IPS DF 6.9 (cell line): Measurements from ENCODE around the gene DAW1.

Experiments
- DNase-seq: peaks from one replicate; pipeline ENCODE4 v3.0.0-alpha.2; 2013; ENCODE audit warnings: low read depth, low spot score
- H3K27ac ChIP-seq: one replicate; pipeline ENCODE4 v1.5.1; 2013; ENCODE audit warnings: low read length, control low read depth
- H3K27me3 ChIP-seq: 2 replicates; pipeline ENCODE4 v1.6.1; 2013; ENCODE audit warnings: mild to moderate bottlenecking, low read length; ENCODE audit not compliant: control insufficient read depth, insufficient read depth
- H3K36me3 ChIP-seq: 2 replicates; pipeline ENCODE4 v1.6.1; 2013; ENCODE audit warnings: low read length; ENCODE audit not compliant: control insufficient read depth, insufficient read depth
- H3K4me1 ChIP-seq: 2 replicates; pipeline ENCODE4 v1.6.1; 2013; ENCODE audit warnings: low read length; ENCODE audit not compliant: control insufficient read depth, insufficient read depth
- H3K4me3 ChIP-seq: 2 replicates; pipeline ENCODE4 v1.5.1; 2013; ENCODE audit warnings: mild to moderate bottlenecking, low read length
- H3K9me3 ChIP-seq: 2 replicates; pipeline ENCODE4 v1.6.1; 2013; ENCODE audit warnings: low read length, inconsistent platforms; ENCODE audit not compliant: control insufficient read depth, insufficient read depth
- WGBS: extraction: QIAGEN DNeasy Blood & Tissue Kit; methylation state at CpG from one replicate; pipeline ENCODE4 v1.1.7; 2013; ENCODE audit warnings: mixed read lengths, missing lambda C conversion rate; ENCODE audit not compliant: insufficient read length, insufficient coverage; 5-methylcytosine and 5-hydroxymethylcytosine counted together

The DAW1 gene

GRCh38 chr2:227942965-227943364 is 71.5 kb downstream of the DAW1 start:
- Histone ChIP-seq H3K9me3 (0 out of 2 replicates have a peak, but pooled peaks cover 1% of the 10 kb centered on the region), H3K27me3 (no peaks in the 10 kb centered on the region), H3K4me1 (peaks cover 2% of the 10 kb centered on the region; the same call in 1 of the 2 replicates), H3K4me3 (no peak overlapping the region), H3K27ac (no peak overlapping the region), H3K36me3 (no peaks in the 10 kb centered on the region)
- no peak for DNase-seq
- WGBS: no CpG with 5 or more reads among the region's 2 CpGs

- H3K36me3 ChIP-seq: no peaks in the 10 kb centered on the region
- no peak overlapping the region for H3K4me3 ChIP-seq
- H3K27ac ChIP-seq: no peak overlapping the region
- WGBS: no CpG with 5 or more reads among the region's 3 CpGs
- H3K9me3 ChIP-seq: no peaks in the 10 kb centered on the region
- no peaks in the 10 kb centered on the region for H3K27me3 ChIP-seq
- DNase-seq: no peak
- H3K4me1 ChIP-seq: no peaks in the 10 kb centered on the region
Measured at GRCh38 chr2:227960317-227960716, 88.9 kb downstream of the DAW1 start.

GRCh38 chr2:227971619-227972230 is 100.3 kb downstream of the DAW1 start:
- Histone ChIP-seq H3K4me1 (no peaks in the 10 kb centered on the region), H3K36me3 (no peaks in the 10 kb centered on the region), H3K27ac (no peak overlapping the region), H3K27me3 (no peaks in the 10 kb centered on the region), H3K4me3 (no peak overlapping the region), H3K9me3 (no peaks in the 10 kb centered on the region)
- WGBS: no CpG with 5 or more reads among the region's 7 CpGs
- no peak for DNase-seq

- no peak overlapping the region for H3K4me3 ChIP-seq
- WGBS: no CpG with 5 or more reads among the region's 3 CpGs
- no peak for DNase-seq
- no peaks in the 10 kb centered on the region for H3K9me3 ChIP-seq
- no peaks in the 10 kb centered on the region for H3K27me3 ChIP-seq
- H3K36me3 ChIP-seq: no peaks in the 10 kb centered on the region
- no peaks in the 10 kb centered on the region for H3K4me1 ChIP-seq
- H3K27ac ChIP-seq: no peak overlapping the region
Measured at GRCh38 chr2:227973241-227973640, 101.8 kb downstream of the DAW1 start.
